Stimulated activated CD8-positive, alpha-beta memory T cell treated with anti-CD3 and anti-CD28 coated beads, Interleukin-7, amount 100 ng/mL, for 48 hours (primary cell): ENCODE data around the gene ZCWPW1.
"Not testable (repeated sequence)": the region's sequence is repeated elsewhere in the genome, so short reads cannot be mapped to it uniquely, and the experiment has no call there.

Experiments
- DNase-seq, 2 donors: peaks; one replicate each; pipeline ENCODE4 v3.0.0-alpha.2; 2020; ENCODE audit warnings: low read depth in 1 of 2; ENCODE audit errors: extremely low read depth in 1 of 2

The ZCWPW1 gene

GRCh38 chr7:100358857-100359212, 69.7 kb downstream of the ZCWPW1 start:
- DNase-seq: no peak

DNA sequence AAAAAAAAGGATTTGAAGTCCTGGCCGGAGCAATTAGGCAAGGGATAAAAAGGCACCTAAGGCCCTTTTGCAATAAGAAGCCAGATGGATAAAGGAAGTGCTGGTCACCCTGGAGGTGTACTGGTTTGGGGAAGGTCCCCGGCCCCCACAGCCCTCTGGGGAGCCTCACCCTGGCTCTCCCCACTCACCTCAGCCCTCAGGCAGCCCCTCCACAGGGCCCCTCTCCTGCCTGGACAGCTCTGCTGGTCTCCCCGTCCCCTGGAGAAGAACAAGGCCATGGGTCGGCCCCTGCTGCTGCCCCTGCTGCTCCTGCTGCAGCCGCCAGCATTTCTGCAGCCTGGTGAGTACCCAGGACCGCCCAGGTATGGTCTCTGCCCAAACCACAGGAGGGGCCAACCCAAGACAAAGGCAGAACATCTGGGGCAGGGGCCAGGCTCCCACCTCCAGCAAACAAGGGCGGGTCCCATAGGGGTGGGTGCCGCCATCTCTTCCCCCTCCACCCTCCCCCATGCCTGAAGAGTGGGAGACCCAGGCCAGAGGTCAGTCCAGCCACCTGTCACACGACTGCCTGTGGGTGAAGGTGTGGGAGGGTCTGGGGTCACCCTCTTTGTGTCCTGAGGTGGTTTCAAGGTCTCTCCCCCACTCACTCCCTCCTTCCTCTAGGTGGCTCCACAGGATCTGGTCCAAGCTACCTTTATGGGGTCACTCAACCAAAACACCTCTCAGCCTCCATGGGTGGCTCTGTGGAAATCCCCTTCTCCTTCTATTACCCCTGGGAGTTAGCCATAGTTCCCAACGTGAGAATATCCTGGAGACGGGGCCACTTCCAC, 70.3 kb downstream of the ZCWPW1 start, which contains the start of gene PILRB:
Gene PILRB, plus strand, starts transcription at position 91 of the 830 bp plus-strand sequence. Its CDS starts 186 bp downstream, at position 277.
- DNase-seq: no peak

DNA sequence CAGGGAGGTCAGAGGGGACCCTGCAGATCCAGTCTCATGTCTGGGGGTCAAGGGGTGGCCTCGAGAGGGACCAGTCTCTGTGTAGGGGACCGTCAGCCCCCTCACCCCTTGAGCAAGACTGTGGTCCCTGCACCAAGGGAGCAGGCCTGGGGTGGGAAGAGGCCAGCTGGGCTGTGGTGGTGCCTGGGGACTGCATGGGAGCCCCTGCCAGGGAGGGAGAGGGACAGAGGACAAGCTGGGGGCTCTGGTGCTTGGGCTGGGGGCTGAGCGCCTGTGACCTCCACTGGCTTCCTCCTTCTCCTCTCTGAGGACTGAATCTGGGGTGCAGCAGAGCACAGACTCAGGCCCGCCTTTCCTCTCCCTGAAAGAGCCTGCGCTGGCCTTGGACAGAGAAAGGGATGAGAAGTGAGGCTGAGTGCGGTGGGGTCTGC, 71.4 kb downstream of the ZCWPW1 start:
- no peak for DNase-seq

GRCh38 chr7:100356416-100357068, 72.0 kb downstream of the ZCWPW1 start:
- DNase-seq: no peak

- DNase-seq: no peak
These were observed 74.7 kb downstream of the ZCWPW1 start for GRCh38 chr7:100353685-100354330.

DNA sequence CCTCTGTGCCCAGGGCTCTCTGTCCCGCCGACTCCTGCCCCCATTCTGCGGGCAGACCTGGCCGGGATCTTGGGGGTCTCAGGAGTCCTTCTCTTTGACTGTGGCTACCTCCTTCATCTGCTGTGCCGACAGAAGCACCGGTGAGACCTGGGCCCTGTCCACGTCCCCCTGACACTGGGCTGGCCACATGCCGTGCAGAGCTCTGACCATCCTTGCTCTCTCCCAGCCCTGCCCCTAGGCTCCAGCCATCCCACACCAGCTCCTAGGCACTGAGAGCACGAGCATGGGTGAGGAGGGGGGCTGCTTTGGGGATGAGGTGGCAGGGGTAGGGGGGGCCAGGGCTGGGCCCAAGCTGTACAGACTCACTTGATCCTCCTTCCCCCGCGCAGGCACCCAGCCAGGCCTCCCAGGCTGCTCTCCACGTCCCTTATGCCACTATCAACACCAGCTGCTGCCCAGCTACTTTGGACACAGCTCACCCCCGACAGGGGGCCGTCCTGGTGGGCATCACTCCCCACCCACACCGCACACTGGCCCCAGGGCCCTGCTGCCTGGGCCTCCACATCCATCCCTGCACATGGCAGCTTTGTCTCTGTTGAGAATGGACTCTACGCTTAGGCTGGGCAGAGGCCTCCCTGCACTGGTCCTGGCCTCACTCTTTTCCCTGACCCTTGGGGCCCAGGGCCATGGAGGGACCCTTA, 75.4 kb downstream of the ZCWPW1 start:
- DNase-seq: no peak

DNA sequence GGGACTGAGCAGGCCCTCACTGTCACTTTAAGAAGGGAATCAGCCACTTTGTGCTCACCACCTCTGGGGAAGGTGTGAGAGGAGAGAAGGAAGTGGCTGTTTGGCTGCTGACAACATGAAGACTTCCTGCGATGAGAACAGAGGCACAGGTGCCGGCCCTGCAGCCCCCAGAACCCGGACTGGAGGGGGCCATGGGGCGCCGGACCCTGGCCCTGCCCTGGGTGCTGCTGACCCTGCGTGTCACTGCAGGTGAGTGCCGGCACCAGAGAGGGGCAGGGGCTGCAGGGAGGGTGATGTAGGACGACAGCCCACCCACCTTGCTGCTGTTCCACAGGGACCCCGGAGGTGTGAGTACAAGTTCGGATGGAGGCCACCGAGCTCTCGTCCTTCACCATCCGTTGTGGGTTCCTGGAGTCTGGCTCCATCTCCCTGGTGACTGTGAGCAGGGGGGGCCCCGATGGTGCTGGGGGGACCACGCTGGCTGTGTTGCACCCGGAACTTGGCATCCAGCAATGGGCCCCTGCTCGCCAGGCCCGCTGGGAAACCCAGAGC, 76.2 kb downstream of the ZCWPW1 start:
- not testable (repeated sequence) for DNase-seq

DNA sequence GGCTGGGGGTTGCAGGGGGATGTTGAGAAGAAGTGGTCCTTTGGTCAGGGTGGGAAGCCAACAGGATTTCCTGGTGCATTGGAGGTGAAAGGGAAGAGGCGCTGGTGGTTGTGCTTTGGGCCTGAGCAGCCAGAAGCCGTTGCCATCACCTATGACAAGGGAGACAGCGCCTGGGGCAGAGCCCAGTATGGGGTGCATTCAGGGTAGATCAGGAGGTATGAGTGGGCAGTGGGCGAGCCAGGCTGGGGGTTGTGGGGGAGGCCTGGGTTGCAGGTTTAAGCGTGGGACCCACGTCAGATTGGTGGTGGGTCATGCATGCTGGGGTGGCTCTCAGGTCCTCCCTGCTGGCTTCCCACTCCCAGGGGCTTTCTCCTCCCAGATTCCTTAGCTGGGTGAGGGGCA, 76.8 kb downstream of the ZCWPW1 start:
- no peak for DNase-seq
